Smooth muscle cell (in vitro differentiated cells): ENCODE measurements around the gene SUCLG2. TPM values are rescaled to one million over a fixed set of nuclear protein-coding genes. Genes with fewer than 3 reads are reported as not detected.
A peak's percentile ranks its signal among the peaks of the same experiment; 100 is the strongest.

Source experiments
- DNase-seq: peaks from one replicate; lab custom pipeline; 2025; ENCODE audit not compliant: unreplicated experiment; lab: John Stamatoyannopoulos, UW
- H2AFZ ChIP-seq: fragments of 200-600 bp; sonication (generic); 2 replicates; pipeline ENCODE4 v1.6.0; 2016; ENCODE audit warnings: antibody characterized with exemption, low read depth, mild to moderate bottlenecking
- H3F3A ChIP-seq: fragments of 200-600 bp; sonication (generic); 2 replicates; pipeline ENCODE4 v1.6.0; 2017; ENCODE audit warnings: antibody characterized with exemption, low read depth
- H3K27ac ChIP-seq: fragments of 200-600 bp; sonication (generic); 2 replicates; pipeline ENCODE4 v1.5.1; 2016; ENCODE audit warnings: low read depth, mild to moderate bottlenecking
- H3K27me3 ChIP-seq: fragments of 200-600 bp; sonication (generic); 2 replicates; pipeline ENCODE4 v1.6.1; 2016; ENCODE audit warnings: low read depth, mild to moderate bottlenecking
- H3K36me3 ChIP-seq: fragments of 200-600 bp; sonication (generic); 2 replicates; pipeline ENCODE4 v1.5.1; 2016; ENCODE audit warnings: low read depth
- H3K4me1 ChIP-seq: fragments of 200-600 bp; sonication (generic); 2 replicates; pipeline ENCODE4 v1.5.1; 2016; ENCODE audit warnings: low read depth
- H3K4me2 ChIP-seq: fragments of 200-600 bp; sonication (generic); 2 replicates; pipeline ENCODE4 v1.6.0; 2016; ENCODE audit warnings: mild to moderate bottlenecking
- H3K4me3 ChIP-seq: fragments of 200-600 bp; sonication (generic); 2 replicates; pipeline ENCODE4 v1.5.1; 2016; ENCODE audit warnings: mild to moderate bottlenecking
- H3K79me2 ChIP-seq: fragments of 200-600 bp; sonication (generic); 2 replicates; pipeline ENCODE4 v1.6.0; 2016; ENCODE audit warnings: low read depth, mild to moderate bottlenecking
- H3K9ac ChIP-seq: fragments of 200-600 bp; sonication (generic); 2 replicates; pipeline ENCODE4 v1.6.0; 2016; ENCODE audit warnings: low read depth
- H3K9me3 ChIP-seq: fragments of 200-600 bp; sonication (generic); replicated peaks from 2 replicates; pipeline ENCODE4 v1.5.1; 2016; ENCODE audit warnings: low read depth
- H4K20me1 ChIP-seq: fragments of 200-600 bp; sonication (generic); 2 replicates; pipeline ENCODE4 v1.6.0; 2016; ENCODE audit warnings: low read depth
- CTCF ChIP-seq: fragments of 200-600 bp; sonication (generic); IDR thresholded peaks from 2 replicates; pipeline ENCODE4 v1.5.1; 2017; ENCODE audit warnings: borderline replicate concordance, mild to moderate bottlenecking, antibody characterized with exemption; ENCODE audit not compliant: insufficient read depth, poor library complexity, severe bottlenecking
- WGBS: methylation state at CpG from one replicate; pipeline ENCODE4 v1.1.7; 2016; ENCODE audit warnings: low lambda C conversion rate; 5-methylcytosine and 5-hydroxymethylcytosine counted together
- polyA plus RNA-seq: library from polyadenylated mRNA; unstranded; fragments of >200 nt; fragmentation: Nextera tagmentation; extraction: Ambion mirVana; gene quantifications from 2 replicates; pipeline ENCODE4 v1.2.1, GENCODE V29; 2016
- total RNA-seq: library from RNA; depleted of rRNA; stranded (reverse); fragments of >200 nt; gene quantifications from 2 replicates; pipeline ENCODE4 v1.2.3, GENCODE V29; 2014

SUCLG2 gene
- total and polyA plus RNA-seq, 2 experiments from 2014 or later, result 40.3 to 45.4 TPM

- Histone ChIP-seq H3K27ac (no peak overlapping the region), H2AFZ (no peak overlapping the region), H3K36me3 (no peaks in the 10 kb centered on the region), H3K4me3 (no peak overlapping the region), H3K4me1 (no peaks in the 10 kb centered on the region), H3K79me2 (no peaks in the 10 kb centered on the region), H3F3A (peaks cover 4% of the 10 kb centered on the region), H3K4me2 (no peak overlapping the region), H3K27me3 (no peaks in the 10 kb centered on the region), H3K9me3 (no peaks in the 10 kb centered on the region), H4K20me1 (no peaks in the 10 kb centered on the region), H3K9ac (no peak overlapping the region)
- 19% methylated on average over 5 of the region's 5 CpGs for WGBS
- DNase-seq, result no peak
- peak; percentile 41 for TF ChIP-seq CTCF
These were observed 296.6 kb downstream of the SUCLG2 start for GRCh38 chr3:67357610-67358458.

GRCh38 chr3:67349551-67350174, 304.7 kb downstream of the SUCLG2 start:
- DNase-seq, result no peak

GRCh38 chr3:67346081-67346480, 308.3 kb downstream of the SUCLG2 start:
- no peaks in the 10 kb centered on the region for H3F3A ChIP-seq
- no peak for DNase-seq
- no peaks in the 10 kb centered on the region for H4K20me1 ChIP-seq
- H3K4me1 ChIP-seq, result no peaks in the 10 kb centered on the region
- TF ChIP-seq CTCF, result no peak
- H3K9ac ChIP-seq, result no peak overlapping the region
- H3K4me2 ChIP-seq, result no peak overlapping the region
- no peaks in the 10 kb centered on the region for H3K79me2 ChIP-seq
- H2AFZ ChIP-seq, result no peak overlapping the region
- no peaks in the 10 kb centered on the region for H3K36me3 ChIP-seq
- H3K27me3 ChIP-seq, result no peaks in the 10 kb centered on the region
- no peaks in the 10 kb centered on the region for H3K9me3 ChIP-seq
- no peak overlapping the region for H3K27ac ChIP-seq
- no peak overlapping the region for H3K4me3 ChIP-seq

More at GRCh38 chr3:67349551-67350174, 304.7 kb downstream of the SUCLG2 start:
- no peaks in the 10 kb centered on the region for H3K79me2 ChIP-seq
- TF ChIP-seq CTCF, result no peak
- H3K4me3 ChIP-seq, result no peak overlapping the region
- no peaks in the 10 kb centered on the region for H3F3A ChIP-seq
- no peaks in the 10 kb centered on the region for H3K27me3 ChIP-seq
- H4K20me1 ChIP-seq, result no peaks in the 10 kb centered on the region
- H3K9me3 ChIP-seq, result no peaks in the 10 kb centered on the region
- no peak overlapping the region for H3K4me2 ChIP-seq
- H3K9ac ChIP-seq, result no peak overlapping the region
- no peaks in the 10 kb centered on the region for H3K4me1 ChIP-seq
- no peaks in the 10 kb centered on the region for H3K36me3 ChIP-seq
- no peak overlapping the region for H3K27ac ChIP-seq
- no peak overlapping the region for H2AFZ ChIP-seq

GRCh38 chr3:67335813-67336212, 318.6 kb downstream of the SUCLG2 start:
- Histone ChIP-seq H3K79me2 (no peaks in the 10 kb centered on the region), H3K36me3 (no peaks in the 10 kb centered on the region), H4K20me1 (no peaks in the 10 kb centered on the region), H3K4me3 (no peak overlapping the region), H3K4me2 (no peak overlapping the region), H2AFZ (no peak overlapping the region), H3K27ac (no peak overlapping the region), H3K27me3 (no peaks in the 10 kb centered on the region), H3K9me3 (peaks cover 10% of the 10 kb centered on the region), H3F3A (no peaks in the 10 kb centered on the region), H3K4me1 (no peaks in the 10 kb centered on the region), H3K9ac (no peak overlapping the region)
- WGBS, result 33% methylated on average over 2 of the region's 2 CpGs
- TF ChIP-seq CTCF, result no peak
- DNase-seq, result no peak
